GM23338 (cell line): Measurements from ENCODE around the gene TMEM204.

Experiments
- CREB1 ChIP-seq: fragments of 250-450 bp; sonication (Bioruptor Pico); IDR thresholded peaks from 2 replicates; pipeline ENCODE4 v1.5.0; 2020; ENCODE audit warnings: low read depth, mild to moderate bottlenecking, moderate library complexity
- EZH2 ChIP-seq: fragments of 200-600 bp; sonication (generic); IDR thresholded peaks from one replicate; pipeline ENCODE4 v1.8.0; 2017; ENCODE audit warnings: antibody characterized with exemption, mild to moderate bottlenecking, low read depth; ENCODE audit not compliant: unreplicated experiment
- EZH2phosphoT487 ChIP-seq: fragments of 200-600 bp; sonication (generic); IDR thresholded peaks from one replicate; pipeline ENCODE4 v1.8.1; 2018; ENCODE audit warnings: antibody characterized with exemption; ENCODE audit not compliant: unreplicated experiment
- JUNB ChIP-seq: IDR thresholded peaks from one replicate; pipeline ENCODE4 v1.6.1; 2016; ENCODE audit warnings: antibody characterized with exemption; ENCODE audit not compliant: unreplicated experiment
- POLR2AphosphoS5 ChIP-seq: IDR thresholded peaks from 2 replicates; pipeline ENCODE4 v1.6.1; 2016; ENCODE audit warnings: antibody characterized with exemption, low read depth
- ZNF331 ChIP-seq: fragments of 250-450 bp; sonication (Bioruptor Pico); IDR thresholded peaks from 2 replicates; pipeline ENCODE4 v1.5.0; 2020; ENCODE audit warnings: low read depth, mild to moderate bottlenecking, moderate library complexity
- TF ChIP-seq, protein P1 (sequence below), 2 experiments: fragments of 200-600 bp in 1 of 2; sonication (generic) in 1 of 2; conservative IDR thresholded peaks; 2 replicates each; pipeline versions ENCODE4 v1.5.1 to v1.6.1; 2016 to 2017; ENCODE audit warnings: antibody characterized with exemption in 2 of 2, low read depth in 2 of 2, mild to moderate bottlenecking in 2 of 2, moderate library complexity in 1 of 2
- TF ChIP-seq, protein P2 (sequence below): IDR thresholded peaks from one replicate; pipeline ENCODE4 v1.6.1; 2018; ENCODE audit warnings: antibody characterized with exemption; ENCODE audit not compliant: unreplicated experiment

GRCh38 chr16:1495211-1495888 lies 38.1 kb upstream of the TMEM204 start:
- TF ChIP-seq, protein P1, sequence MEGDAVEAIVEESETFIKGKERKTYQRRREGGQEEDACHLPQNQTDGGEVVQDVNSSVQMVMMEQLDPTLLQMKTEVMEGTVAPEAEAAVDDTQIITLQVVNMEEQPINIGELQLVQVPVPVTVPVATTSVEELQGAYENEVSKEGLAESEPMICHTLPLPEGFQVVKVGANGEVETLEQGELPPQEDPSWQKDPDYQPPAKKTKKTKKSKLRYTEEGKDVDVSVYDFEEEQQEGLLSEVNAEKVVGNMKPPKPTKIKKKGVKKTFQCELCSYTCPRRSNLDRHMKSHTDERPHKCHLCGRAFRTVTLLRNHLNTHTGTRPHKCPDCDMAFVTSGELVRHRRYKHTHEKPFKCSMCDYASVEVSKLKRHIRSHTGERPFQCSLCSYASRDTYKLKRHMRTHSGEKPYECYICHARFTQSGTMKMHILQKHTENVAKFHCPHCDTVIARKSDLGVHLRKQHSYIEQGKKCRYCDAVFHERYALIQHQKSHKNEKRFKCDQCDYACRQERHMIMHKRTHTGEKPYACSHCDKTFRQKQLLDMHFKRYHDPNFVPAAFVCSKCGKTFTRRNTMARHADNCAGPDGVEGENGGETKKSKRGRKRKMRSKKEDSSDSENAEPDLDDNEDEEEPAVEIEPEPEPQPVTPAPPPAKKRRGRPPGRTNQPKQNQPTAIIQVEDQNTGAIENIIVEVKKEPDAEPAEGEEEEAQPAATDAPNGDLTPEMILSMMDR (conservative IDR thresholded peaks at IDR 0.05; ENCODE audit: low read depth in 2 of 2) = no peak
- TF ChIP-seq JUNB = no peak
- TF ChIP-seq EZH2phosphoT487 = no peak
- TF ChIP-seq POLR2AphosphoS5 = no peak
- TF ChIP-seq, protein P2, sequence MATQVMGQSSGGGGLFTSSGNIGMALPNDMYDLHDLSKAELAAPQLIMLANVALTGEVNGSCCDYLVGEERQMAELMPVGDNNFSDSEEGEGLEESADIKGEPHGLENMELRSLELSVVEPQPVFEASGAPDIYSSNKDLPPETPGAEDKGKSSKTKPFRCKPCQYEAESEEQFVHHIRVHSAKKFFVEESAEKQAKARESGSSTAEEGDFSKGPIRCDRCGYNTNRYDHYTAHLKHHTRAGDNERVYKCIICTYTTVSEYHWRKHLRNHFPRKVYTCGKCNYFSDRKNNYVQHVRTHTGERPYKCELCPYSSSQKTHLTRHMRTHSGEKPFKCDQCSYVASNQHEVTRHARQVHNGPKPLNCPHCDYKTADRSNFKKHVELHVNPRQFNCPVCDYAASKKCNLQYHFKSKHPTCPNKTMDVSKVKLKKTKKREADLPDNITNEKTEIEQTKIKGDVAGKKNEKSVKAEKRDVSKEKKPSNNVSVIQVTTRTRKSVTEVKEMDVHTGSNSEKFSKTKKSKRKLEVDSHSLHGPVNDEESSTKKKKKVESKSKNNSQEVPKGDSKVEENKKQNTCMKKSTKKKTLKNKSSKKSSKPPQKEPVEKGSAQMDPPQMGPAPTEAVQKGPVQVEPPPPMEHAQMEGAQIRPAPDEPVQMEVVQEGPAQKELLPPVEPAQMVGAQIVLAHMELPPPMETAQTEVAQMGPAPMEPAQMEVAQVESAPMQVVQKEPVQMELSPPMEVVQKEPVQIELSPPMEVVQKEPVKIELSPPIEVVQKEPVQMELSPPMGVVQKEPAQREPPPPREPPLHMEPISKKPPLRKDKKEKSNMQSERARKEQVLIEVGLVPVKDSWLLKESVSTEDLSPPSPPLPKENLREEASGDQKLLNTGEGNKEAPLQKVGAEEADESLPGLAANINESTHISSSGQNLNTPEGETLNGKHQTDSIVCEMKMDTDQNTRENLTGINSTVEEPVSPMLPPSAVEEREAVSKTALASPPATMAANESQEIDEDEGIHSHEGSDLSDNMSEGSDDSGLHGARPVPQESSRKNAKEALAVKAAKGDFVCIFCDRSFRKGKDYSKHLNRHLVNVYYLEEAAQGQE = no peak
- no peak for TF ChIP-seq ZNF331 (CRISPR knock-in tag)
- TF ChIP-seq CREB1 = no peak
- no peak for TF ChIP-seq EZH2
